Right lobe of liver (tissue), 6 donors: ENCODE measurements around the gene INSR. TPM values are rescaled to one million over a fixed set of nuclear protein-coding genes. Genes with fewer than 3 reads are reported as not detected.
A peak's percentile ranks its signal among the peaks of the same experiment; 100 is the strongest.

Experiments used
- ATAC-seq, 4 donors: fragments of 200-7000 bp; cut with Tn5 transposase; one replicate each; pipeline ENCODE4 v1.9.1; 2020; ENCODE audit warnings: mild to moderate bottlenecking in 4 of 4, moderate library complexity in 4 of 4
- DNase-seq, 3 donors: peaks; one replicate each; pipeline ENCODE4 v3.0.0-alpha.2; 2020
- H3K27ac ChIP-seq, 3 donors: fragments of 200-600 bp; one replicate each; pipeline ENCODE4 v1.8.0; 2022
- H3K27me3 ChIP-seq, 2 donors: fragments of 200-600 bp; one replicate each; pipeline ENCODE4 v1.8.0; 2022
- H3K36me3 ChIP-seq, 4 donors: fragments of 200-600 bp; sonication (generic) in 1 of 4; one replicate each; pipeline versions ENCODE4 v1.5.1 to v1.8.0; 2017 to 2022; ENCODE audit warnings: control low read depth in 1 of 4
- H3K4me1 ChIP-seq, 4 donors: fragments of 200-600 bp; sonication (generic) in 1 of 4; one replicate each; pipeline versions ENCODE4 v1.5.1 to v1.8.0; 2017 to 2022; ENCODE audit warnings: control low read depth in 1 of 4
- H3K4me3 ChIP-seq, 3 donors: fragments of 200-600 bp; one replicate each; pipeline ENCODE4 v1.8.0; 2022
- H3K9me3 ChIP-seq, 4 donors: fragments of 200-600 bp; sonication (generic) in 1 of 4; one replicate each; pipeline versions ENCODE4 v1.5.1 to v1.8.0; 2017 to 2022; ENCODE audit warnings: control low read depth in 1 of 4
- POLR2A ChIP-seq: fragments of 450-650 bp; IDR thresholded peaks from one replicate; pipeline ENCODE4 v1.6.1; 2017; ENCODE audit warnings: antibody characterized with exemption, mild to moderate bottlenecking
- WGBS: methylation state at CpG from one replicate; pipeline ENCODE4 v1.1.6; 2018; ENCODE audit warnings: low coverage, low lambda C conversion rate; ENCODE audit not compliant: insufficient coverage; ENCODE audit errors: missing lambda C conversion rate; 5-methylcytosine and 5-hydroxymethylcytosine counted together
- intact Hi-C, 2 donors: fragments of 100-400 bp; cut with DNase I; formaldehyde crosslinking; loops; one replicate each; pipeline versions ENCODE4 v1.11.2 to v1.14.1; 2022
- total RNA-seq, 6 experiments: library from RNA; depleted of rRNA in 2 of 6; stranded (reverse); fragments of >200 nt in 2 of 6; fragmentation: NEBNext Ultra II Directional in 3 of 6; extraction: Animal tissue kit (Norgen Biotek cat#: 25700) in 3 of 6; gene quantifications; one replicate each; pipeline versions ENCODE4 v1.1.0 to v1.2.4, GENCODE V29; 2016 to 2023
- TF ChIP-seq, protein P1 (sequence below), 4 donors: fragments of 200-600 bp in 3 of 4; fragments of 450-650 bp in 1 of 4; IDR thresholded peaks; one replicate each; pipeline versions ENCODE4 v1.5.1 to v1.8.0; 2016 to 2022; ENCODE audit warnings: antibody characterized with exemption in 4 of 4, mild to moderate bottlenecking in 2 of 4
- donor health status: DM: no; HTN: yes; CAD: no.
- donor health status: DM: no; HTN: no; CAD: no.
- donor health status: DM: no; HTN: no; CAD: no.
- donor health status: DM: no; HTN: yes; CAD: no.
- donor health status: DM: no; HTN: yes; CAD: no.

The INSR gene
- total RNA-seq, 6 experiments from 2014 or later, result 82.7 to 121 (median 106) TPM

DNA sequence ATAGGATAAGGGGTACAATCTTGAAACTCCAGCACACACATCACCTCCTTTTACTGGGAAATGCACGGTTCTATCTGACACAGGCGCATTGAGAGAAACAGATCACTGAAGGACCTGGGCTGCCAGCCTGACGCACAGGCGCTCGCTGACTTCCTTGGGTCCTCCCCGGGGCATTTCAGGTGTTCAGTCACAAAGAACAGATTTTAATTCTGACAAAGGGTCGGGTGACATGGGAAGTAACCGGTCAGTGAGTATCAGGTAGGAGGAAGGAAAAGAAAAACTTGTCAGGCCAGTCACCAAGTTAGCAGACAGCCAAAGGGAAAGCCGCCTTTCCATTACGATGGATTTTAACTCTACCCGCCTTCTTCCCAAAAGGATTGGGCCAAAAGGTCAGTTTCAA is 39.6 kb downstream of the INSR start:
- intact Hi-C loops, result no loop called here
- H3K27me3 ChIP-seq, result no peaks in the 10 kb centered on the region
- TF ChIP-seq POLR2A, result no peak
- TF ChIP-seq, protein P1, sequence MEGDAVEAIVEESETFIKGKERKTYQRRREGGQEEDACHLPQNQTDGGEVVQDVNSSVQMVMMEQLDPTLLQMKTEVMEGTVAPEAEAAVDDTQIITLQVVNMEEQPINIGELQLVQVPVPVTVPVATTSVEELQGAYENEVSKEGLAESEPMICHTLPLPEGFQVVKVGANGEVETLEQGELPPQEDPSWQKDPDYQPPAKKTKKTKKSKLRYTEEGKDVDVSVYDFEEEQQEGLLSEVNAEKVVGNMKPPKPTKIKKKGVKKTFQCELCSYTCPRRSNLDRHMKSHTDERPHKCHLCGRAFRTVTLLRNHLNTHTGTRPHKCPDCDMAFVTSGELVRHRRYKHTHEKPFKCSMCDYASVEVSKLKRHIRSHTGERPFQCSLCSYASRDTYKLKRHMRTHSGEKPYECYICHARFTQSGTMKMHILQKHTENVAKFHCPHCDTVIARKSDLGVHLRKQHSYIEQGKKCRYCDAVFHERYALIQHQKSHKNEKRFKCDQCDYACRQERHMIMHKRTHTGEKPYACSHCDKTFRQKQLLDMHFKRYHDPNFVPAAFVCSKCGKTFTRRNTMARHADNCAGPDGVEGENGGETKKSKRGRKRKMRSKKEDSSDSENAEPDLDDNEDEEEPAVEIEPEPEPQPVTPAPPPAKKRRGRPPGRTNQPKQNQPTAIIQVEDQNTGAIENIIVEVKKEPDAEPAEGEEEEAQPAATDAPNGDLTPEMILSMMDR (IDR thresholded peaks at IDR 0.05), result no peak
- peaks cover 0 to 34% (median 9%) of the 10 kb centered on the region in 4 donors for H3K4me1 ChIP-seq
- H3K27ac ChIP-seq, result peak overlapping the region; percentile 4 to 66 (median 47)
- WGBS, result 67% methylated on average over 9 of the region's 11 CpGs
- ATAC-seq, result peak in 2 of 4 donors; percentile 1 to 5
- no peak for DNase-seq
- H3K4me3 ChIP-seq, result no peak overlapping the region
- H3K9me3 ChIP-seq, result no peaks in the 10 kb centered on the region
- no peaks in the 10 kb centered on the region for H3K36me3 ChIP-seq

DNA sequence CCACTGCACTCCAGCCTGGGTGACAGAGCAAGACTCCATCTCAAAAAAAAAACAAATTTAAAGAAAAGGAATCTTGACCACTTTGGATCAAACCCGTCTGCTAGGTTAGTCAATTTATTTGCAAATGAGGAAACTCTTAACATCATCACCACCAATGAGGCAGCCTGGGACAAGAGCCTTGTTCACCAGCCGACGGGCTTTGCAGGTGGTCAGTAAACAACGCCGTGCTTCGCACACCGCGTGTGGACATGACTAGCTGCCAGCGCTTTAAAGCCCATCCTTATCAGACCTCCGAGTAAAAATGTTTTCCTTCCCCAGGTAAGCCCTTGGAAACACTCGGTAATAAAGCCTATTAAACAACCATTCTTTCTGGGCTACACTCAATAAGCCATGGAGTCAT is 41.9 kb downstream of the INSR start:
- intact Hi-C loops, result no loop called here
- peak overlapping the region in 1 of 3 donors; percentile 29 for H3K27ac ChIP-seq
- no peaks in the 10 kb centered on the region for H3K36me3 ChIP-seq
- no peaks in the 10 kb centered on the region for H3K9me3 ChIP-seq
- WGBS, result 94% methylated on average over 10 of the region's 11 CpGs
- TF ChIP-seq POLR2A, result no peak
- TF ChIP-seq, protein P1 (IDR thresholded peaks at IDR 0.05), result no peak
- H3K27me3 ChIP-seq, result no peaks in the 10 kb centered on the region
- ATAC-seq (no peak), DNase-seq (no peak)
- H3K4me1 ChIP-seq, result peaks cover 0 to 26% (median 2%) of the 10 kb centered on the region in 4 donors
- H3K4me3 ChIP-seq, result no peak overlapping the region

DNA sequence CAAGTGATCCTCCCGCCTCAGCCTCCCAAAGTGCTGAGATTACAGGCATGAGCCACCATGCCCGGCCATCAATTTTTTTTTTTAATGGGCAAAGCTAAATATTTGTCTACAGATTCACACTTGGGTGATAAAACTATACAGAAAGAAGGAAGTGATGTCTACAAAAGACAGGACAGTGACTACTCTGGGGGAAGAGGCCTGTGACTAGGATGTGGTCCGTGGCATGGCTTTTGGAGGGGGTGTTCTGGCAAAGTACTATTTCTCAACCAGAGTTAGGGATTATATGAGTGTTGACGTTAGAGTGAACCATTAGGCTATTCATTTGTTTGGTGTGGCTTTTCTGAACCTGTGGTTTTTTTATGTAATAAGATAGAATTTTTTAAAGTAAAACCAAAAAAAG is 42.7 kb downstream of the INSR start:
- no peaks in the 10 kb centered on the region for H3K27me3 ChIP-seq
- TF ChIP-seq POLR2A, result no peak
- TF ChIP-seq, protein P1 (IDR thresholded peaks at IDR 0.05), result no peak
- no peak overlapping the region for H3K4me3 ChIP-seq
- intact Hi-C loops, result no loop called here
- H3K4me1 ChIP-seq, result peaks cover 0 to 18% (median 0%) of the 10 kb centered on the region in 4 donors
- H3K27ac ChIP-seq, result no peak overlapping the region
- H3K9me3 ChIP-seq, result no peaks in the 10 kb centered on the region
- WGBS, result 65% methylated on average over 4 of the region's 4 CpGs
- ATAC-seq, result no peak
- no peak for DNase-seq
- H3K36me3 ChIP-seq, result no peaks in the 10 kb centered on the region

DNA sequence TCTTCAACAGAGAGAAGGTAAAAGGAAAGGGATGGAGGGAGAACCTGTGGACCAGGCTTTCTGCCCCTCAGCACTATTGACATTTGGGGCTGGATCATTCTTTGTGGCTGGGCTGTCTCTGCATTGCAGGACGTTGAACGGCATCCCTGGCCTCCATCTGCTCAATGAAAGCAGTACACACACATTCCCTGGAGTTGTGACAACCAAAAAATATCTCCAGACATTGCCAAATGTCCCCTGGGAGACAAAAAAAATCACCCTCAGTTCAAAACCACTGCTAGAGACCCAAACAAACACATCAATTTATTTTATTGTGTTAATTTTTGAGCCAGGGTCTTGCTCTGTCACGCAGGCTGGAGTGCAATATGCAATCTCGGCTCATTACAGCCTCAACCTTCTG is 43.3 kb downstream of the INSR start:
- Histone ChIP-seq H3K27ac (no peak overlapping the region), H3K36me3 (no peaks in the 10 kb centered on the region), H3K9me3 (no peaks in the 10 kb centered on the region), H3K4me1 (peaks cover 0 to 16% (median 0%) of the 10 kb centered on the region in 4 donors), H3K4me3 (no peak overlapping the region), H3K27me3 (no peaks in the 10 kb centered on the region)
- TF ChIP-seq POLR2A, result no peak
- TF ChIP-seq, protein P1 (IDR thresholded peaks at IDR 0.05), result no peak
- no peak for DNase-seq
- WGBS, result 50% methylated on average over 4 of the region's 4 CpGs
- intact Hi-C loops, result no loop called here
- no peak for ATAC-seq
